ENCODE results near the gene CDR2L.
"Not testable (repeated sequence)": the region's sequence is repeated elsewhere in the genome, so short reads cannot be mapped to it uniquely, and the experiment has no call there.

Gene CDR2L

DNA sequence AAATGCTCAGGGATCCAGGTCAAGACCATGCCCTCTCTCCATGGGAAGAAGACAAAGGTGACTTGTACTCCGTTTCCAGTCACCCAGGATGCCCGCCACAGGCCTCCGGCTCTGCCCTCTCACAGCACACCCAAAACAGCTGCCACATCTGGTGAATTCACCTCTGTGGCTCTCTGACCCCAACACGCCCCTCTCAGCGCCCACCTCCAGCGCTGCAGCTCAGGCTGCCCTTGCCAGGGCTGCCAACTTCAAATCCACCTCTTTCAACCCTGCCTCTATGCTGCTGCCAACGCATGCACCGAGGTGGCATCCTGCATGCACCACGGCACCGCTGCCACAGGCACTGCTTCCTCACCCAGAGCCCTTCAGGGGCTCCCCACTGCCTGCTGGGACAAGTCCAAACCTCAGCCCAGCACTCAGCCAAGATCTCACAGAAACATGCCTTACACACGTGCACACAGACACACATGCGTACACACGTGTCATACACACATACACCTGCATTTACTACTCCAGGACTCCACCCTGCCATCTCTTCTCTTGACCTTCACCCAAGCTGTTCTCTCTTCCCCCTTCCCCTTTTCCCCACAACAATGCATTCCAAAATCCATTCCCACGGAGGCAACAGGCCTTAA lies 22.3 kb upstream of the CDR2L start:
- TF ChIP-seq CTCF (IDR thresholded peaks at IDR 0.05; ENCODE audit: low read depth, low read length, poor library complexity, severe bottlenecking) (no peak), EZH2phosphoT487 (IDR thresholded peaks at IDR 0.05; ENCODE audit: borderline replicate concordance, low read length) (no peak)
- H3K27ac ChIP-seq (ENCODE audit: low read depth, low read length) = no peak overlapping the region
- peaks cover 3% of the 10 kb centered on the region; the same call in 1 of the 2 replicates for H3K27me3 ChIP-seq (ENCODE audit: control insufficient read depth, low read length)
- no peaks in the 10 kb centered on the region for H3K79me2 ChIP-seq (ENCODE audit: control insufficient read depth, low read length)
- H3K4me2 ChIP-seq (ENCODE audit: low read length) = no peak overlapping the region
- no peaks in the 10 kb centered on the region for H3K9me2 ChIP-seq (replicated peaks; ENCODE audit: control insufficient read depth, low read length)
- no peak overlapping the region for H3K4me3 ChIP-seq (ENCODE audit: low read length)
- H3F3A ChIP-seq (ENCODE audit: control insufficient read depth, insufficient read depth) = no peaks in the 10 kb centered on the region
- peaks cover 9% of the 10 kb centered on the region for H3K4me1 ChIP-seq (ENCODE audit: control insufficient read depth, low read length)
- no peaks in the 10 kb centered on the region for H3K36me3 ChIP-seq (ENCODE audit: control insufficient read depth, low read length)
- H3K9me3 ChIP-seq (ENCODE audit: control insufficient read depth, insufficient read depth, low read length) = no peaks in the 10 kb centered on the region
- no peaks in the 10 kb centered on the region for H4K20me1 ChIP-seq (ENCODE audit: control insufficient read depth, insufficient read depth, low read depth, low read length)

DNA sequence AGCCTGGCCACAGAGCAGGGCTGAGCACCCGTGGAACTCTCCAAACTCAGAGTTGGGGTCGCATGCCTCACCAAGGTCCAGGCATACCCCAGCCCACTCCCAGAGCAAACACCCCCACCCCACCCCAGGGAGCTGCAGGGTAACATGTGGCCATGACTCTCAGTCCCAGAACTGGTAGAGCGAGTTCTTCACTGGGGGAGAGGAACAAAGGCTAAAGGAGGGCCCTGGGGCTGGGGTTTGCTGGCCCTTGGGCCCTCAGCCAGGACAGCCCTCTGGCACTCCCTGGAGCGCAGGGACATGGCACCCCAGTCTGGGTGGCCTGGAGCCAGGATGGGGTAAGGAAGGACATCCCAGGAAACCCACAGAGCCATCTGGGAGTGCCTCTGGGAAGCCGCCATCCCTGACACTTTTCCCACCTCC lies 19.1 kb upstream of the CDR2L start:
- H3K4me1 ChIP-seq (ENCODE audit: control insufficient read depth, low read length) = peaks cover 6% of the 10 kb centered on the region
- no peak for TF ChIP-seq EZH2phosphoT487 (IDR thresholded peaks at IDR 0.05; ENCODE audit: borderline replicate concordance, low read length)
- TF ChIP-seq CTCF (IDR thresholded peaks at IDR 0.05; ENCODE audit: low read depth, low read length, poor library complexity, severe bottlenecking) = no peak
- no peak overlapping the region for H3K27ac ChIP-seq (ENCODE audit: low read depth, low read length)
- H3K4me2 ChIP-seq (ENCODE audit: low read length) = no peak overlapping the region
- H3F3A ChIP-seq (ENCODE audit: control insufficient read depth, insufficient read depth) = no peaks in the 10 kb centered on the region
- H3K27me3 ChIP-seq (ENCODE audit: control insufficient read depth, low read length) = peaks cover 26% of the 10 kb centered on the region
- H3K4me3 ChIP-seq (ENCODE audit: low read length) = no peak overlapping the region
- no peaks in the 10 kb centered on the region for H3K9me3 ChIP-seq (ENCODE audit: control insufficient read depth, insufficient read depth, low read length)
- H3K36me3 ChIP-seq (ENCODE audit: control insufficient read depth, low read length) = no peaks in the 10 kb centered on the region
- H4K20me1 ChIP-seq (ENCODE audit: control insufficient read depth, insufficient read depth, low read depth, low read length) = no peaks in the 10 kb centered on the region
- H3K79me2 ChIP-seq (ENCODE audit: control insufficient read depth, low read length) = no peaks in the 10 kb centered on the region
- H3K9me2 ChIP-seq (replicated peaks; ENCODE audit: control insufficient read depth, low read length) = no peaks in the 10 kb centered on the region

DNA sequence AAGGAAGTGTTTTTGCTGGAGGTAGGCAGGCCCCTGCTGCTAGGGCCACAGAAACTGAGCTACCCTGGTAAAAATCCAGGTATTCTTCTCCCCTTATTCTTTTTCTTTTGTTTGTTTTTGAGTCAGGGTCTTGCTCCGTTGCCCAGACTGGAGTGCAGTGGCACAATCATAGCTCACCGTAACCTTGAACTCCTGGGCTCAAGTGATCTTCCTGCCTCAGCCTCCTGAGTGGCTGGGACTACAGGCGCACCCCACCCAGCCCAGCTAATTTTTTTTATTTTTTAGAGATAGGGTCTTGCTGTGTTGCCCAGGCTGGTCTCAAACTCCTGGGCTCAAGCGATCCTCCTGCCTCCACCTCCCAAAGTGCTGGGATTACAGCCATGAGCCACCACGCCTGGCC lies 17.9 kb upstream of the CDR2L start:
- H3K79me2 ChIP-seq (ENCODE audit: control insufficient read depth, low read length); H3K4me2 ChIP-seq (ENCODE audit: low read length); H4K20me1 ChIP-seq (ENCODE audit: control insufficient read depth, insufficient read depth, low read depth, low read length); H3K4me1 ChIP-seq (ENCODE audit: control insufficient read depth, low read length); H3K36me3 ChIP-seq (ENCODE audit: control insufficient read depth, low read length); H3K4me3 ChIP-seq (ENCODE audit: low read length); H3K9me3 ChIP-seq (ENCODE audit: control insufficient read depth, insufficient read depth, low read length); H3K9me2 ChIP-seq (replicated peaks; ENCODE audit: control insufficient read depth, low read length); H3F3A ChIP-seq (ENCODE audit: control insufficient read depth, insufficient read depth); H3K27ac ChIP-seq (ENCODE audit: low read depth, low read length): not testable (repeated sequence)
- peaks cover 29% of the 10 kb centered on the region for H3K27me3 ChIP-seq (ENCODE audit: control insufficient read depth, low read length)

GRCh38 chr17:74970395-74970794 lies 17.0 kb upstream of the CDR2L start:
- Histone ChIP-seq H3K4me3 (ENCODE audit: low read length) (no peak overlapping the region), H3K4me2 (ENCODE audit: low read length) (no peak overlapping the region), H3K36me3 (ENCODE audit: control insufficient read depth, low read length) (no peaks in the 10 kb centered on the region), H3K79me2 (ENCODE audit: control insufficient read depth, low read length) (no peaks in the 10 kb centered on the region), H3K27me3 (ENCODE audit: control insufficient read depth, low read length) (peaks cover 33% of the 10 kb centered on the region), H3K4me1 (ENCODE audit: control insufficient read depth, low read length) (peaks cover 6% of the 10 kb centered on the region), H3F3A (ENCODE audit: control insufficient read depth, insufficient read depth) (no peaks in the 10 kb centered on the region), H3K9me3 (ENCODE audit: control insufficient read depth, insufficient read depth, low read length) (no peaks in the 10 kb centered on the region), H3K27ac (ENCODE audit: low read depth, low read length) (no peak overlapping the region), H3K9me2 (replicated peaks; ENCODE audit: control insufficient read depth, low read length) (no peaks in the 10 kb centered on the region), H4K20me1 (ENCODE audit: control insufficient read depth, insufficient read depth, low read depth, low read length) (no peaks in the 10 kb centered on the region)
- no peak for TF ChIP-seq EZH2phosphoT487 (IDR thresholded peaks at IDR 0.05; ENCODE audit: borderline replicate concordance, low read length)
- TF ChIP-seq CTCF (IDR thresholded peaks at IDR 0.05; ENCODE audit: low read depth, low read length, poor library complexity, severe bottlenecking) = no peak

Measured in DOHH2 (cell line).